GM13977 (cell line): ENCODE data around the gene IRF6.

Experiments
- DNase-seq: peaks from one replicate; pipeline ENCODE4 v3.0.0; 2012; ENCODE audit warnings: low spot score
- in situ Hi-C: fragments of 300-500 bp; cut with MboI; formaldehyde crosslinking; loops from one replicate; pipeline ENCODE4 v1.12.0; 2022; ENCODE audit warnings: low sequenced_read_pairs, low pct_unique_long_range_greater_than_20kb, mixed read lengths, inconsistent platforms; ENCODE audit not compliant: unreplicated experiment
- TF ChIP-seq, protein P1 (sequence below): IDR thresholded peaks from 2 replicates; pipeline ENCODE4 v1.5.1; 2012; ENCODE audit warnings: mild to moderate bottlenecking, control low read depth; ENCODE audit not compliant: insufficient read depth; ENCODE audit errors: extremely low read depth, missing control alignments

The IRF6 gene

DNA sequence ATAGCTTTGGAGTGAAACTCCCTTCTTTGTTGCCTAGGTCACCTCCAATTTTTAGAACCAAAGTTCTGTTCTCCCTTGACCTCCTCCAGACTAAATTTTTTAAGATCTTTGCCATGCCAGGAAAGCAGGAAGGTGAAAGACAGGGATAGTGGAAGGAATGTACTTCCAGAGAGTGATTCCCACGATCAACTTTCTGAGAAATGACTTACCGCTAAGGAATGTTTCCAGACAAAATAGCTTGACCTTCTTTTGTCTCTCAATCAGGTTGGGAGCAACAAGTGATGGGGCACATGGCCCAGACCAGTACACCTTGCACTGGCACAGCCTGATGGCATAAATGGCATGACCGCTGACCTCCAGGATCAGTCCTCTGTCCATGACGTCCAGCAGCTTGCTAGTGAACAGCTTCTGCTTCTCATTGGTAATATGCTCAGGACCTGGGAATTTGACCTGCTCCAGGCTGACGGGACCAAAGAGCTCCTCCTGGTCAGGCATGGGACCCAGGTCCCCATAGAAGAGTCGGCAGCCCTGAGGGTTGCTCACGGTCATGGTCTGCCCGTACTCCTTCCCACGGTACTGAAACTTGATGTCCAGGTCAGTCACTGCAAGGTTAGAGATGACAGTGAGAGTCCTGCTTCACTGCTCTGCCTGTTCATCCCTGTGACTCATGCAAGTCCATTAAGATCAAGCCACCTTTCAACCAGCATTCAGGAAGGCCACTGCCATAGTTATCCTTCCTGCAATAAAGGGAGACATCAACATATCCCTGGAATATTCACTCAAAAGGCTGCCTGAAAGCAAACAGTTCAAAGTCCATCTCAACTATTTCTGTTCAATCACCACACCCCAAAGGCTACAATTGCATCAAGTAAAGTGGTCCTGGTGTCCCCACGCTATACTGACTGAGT, 15.4 kb downstream of the IRF6 start:
- no peak for DNase-seq
- in situ Hi-C loops: no loop called here
- TF ChIP-seq, protein P1, sequence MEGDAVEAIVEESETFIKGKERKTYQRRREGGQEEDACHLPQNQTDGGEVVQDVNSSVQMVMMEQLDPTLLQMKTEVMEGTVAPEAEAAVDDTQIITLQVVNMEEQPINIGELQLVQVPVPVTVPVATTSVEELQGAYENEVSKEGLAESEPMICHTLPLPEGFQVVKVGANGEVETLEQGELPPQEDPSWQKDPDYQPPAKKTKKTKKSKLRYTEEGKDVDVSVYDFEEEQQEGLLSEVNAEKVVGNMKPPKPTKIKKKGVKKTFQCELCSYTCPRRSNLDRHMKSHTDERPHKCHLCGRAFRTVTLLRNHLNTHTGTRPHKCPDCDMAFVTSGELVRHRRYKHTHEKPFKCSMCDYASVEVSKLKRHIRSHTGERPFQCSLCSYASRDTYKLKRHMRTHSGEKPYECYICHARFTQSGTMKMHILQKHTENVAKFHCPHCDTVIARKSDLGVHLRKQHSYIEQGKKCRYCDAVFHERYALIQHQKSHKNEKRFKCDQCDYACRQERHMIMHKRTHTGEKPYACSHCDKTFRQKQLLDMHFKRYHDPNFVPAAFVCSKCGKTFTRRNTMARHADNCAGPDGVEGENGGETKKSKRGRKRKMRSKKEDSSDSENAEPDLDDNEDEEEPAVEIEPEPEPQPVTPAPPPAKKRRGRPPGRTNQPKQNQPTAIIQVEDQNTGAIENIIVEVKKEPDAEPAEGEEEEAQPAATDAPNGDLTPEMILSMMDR: no peak

DNA sequence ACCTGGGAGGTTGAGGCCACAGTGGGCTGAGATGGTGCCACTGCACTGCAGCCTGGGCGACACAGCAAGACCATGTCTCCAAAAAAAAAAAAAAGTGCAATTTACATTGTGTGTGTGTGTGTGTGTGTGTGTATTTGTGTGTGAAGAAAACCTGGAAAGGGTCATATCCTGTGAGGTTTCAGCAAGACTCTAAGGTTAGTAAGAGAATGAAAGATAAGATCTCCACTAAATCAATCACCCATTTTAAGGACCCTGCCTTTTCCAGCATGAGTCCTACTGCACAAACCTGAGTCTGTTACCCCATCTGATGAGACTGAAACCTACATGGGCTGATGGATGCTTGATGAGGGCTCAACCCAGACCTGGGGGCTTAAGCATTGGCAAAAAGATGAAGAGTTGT, 16.7 kb downstream of the IRF6 start:
- in situ Hi-C loops: no loop called here
- no peak for DNase-seq
- TF ChIP-seq, protein P1: no peak

DNA sequence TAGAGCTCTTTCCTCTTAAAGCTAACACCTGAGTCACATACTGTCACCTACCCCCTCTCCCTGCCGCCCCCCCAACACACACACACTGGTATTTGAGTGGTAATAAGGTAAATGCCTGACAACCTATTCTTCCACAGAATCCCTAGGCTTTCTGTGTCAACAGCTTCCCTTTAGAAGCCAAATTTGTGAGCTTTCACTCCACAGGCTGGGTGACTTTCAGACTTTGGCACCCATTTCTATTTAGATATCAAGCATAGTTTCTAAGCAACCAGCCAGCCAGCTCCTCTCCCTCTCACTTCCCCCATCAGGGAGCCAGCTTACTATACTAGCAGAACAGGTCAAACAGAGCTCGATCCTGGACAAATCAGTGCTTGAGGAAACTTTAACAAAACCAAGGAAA, 18.4 kb downstream of the IRF6 start:
- in situ Hi-C loops: no loop called here
- DNase-seq: no peak
- TF ChIP-seq, protein P1: no peak

DNA sequence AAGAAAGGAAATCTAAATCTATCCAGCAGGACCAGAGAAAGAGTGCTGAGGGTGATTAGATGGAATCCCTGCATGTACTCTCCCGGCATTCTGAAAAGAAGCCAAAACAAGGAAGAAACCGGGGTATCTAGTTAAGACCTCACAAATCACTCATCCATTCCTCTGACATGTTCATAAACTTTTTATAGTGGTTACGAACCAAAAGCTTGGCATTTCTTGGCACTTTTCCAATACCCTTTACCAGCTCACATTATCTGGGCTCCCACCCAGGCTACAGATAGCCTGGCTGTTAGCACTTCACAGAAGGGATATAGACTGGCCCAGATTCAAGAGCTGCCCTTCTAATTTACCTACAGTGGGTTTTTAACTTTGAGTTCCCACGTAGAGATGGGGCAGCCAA, 19.8 kb downstream of the IRF6 start:
- DNase-seq: no peak
- in situ Hi-C loops: no loop called here
- TF ChIP-seq, protein P1: no peak

DNA sequence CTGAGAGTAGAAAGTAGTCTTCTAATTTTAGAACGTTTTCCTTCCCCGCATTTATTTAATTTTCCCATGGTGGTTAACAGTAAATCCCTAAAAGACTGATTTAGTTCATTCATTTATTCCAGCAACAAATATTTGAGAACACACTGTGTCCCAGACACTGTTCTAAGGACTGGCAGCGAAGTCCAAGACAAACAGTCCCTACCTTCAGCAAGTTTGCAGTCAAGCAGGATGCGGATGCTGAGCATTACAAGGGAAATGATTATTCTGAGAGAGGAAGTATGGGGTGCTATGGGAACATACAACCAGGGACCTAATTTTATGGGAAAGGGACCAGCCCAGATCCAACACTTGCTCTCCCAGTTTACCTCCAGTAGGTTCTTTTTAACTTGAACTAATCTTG, 20.4 kb downstream of the IRF6 start:
- in situ Hi-C loops: no loop called here
- DNase-seq: no peak
- TF ChIP-seq, protein P1: no peak

DNA sequence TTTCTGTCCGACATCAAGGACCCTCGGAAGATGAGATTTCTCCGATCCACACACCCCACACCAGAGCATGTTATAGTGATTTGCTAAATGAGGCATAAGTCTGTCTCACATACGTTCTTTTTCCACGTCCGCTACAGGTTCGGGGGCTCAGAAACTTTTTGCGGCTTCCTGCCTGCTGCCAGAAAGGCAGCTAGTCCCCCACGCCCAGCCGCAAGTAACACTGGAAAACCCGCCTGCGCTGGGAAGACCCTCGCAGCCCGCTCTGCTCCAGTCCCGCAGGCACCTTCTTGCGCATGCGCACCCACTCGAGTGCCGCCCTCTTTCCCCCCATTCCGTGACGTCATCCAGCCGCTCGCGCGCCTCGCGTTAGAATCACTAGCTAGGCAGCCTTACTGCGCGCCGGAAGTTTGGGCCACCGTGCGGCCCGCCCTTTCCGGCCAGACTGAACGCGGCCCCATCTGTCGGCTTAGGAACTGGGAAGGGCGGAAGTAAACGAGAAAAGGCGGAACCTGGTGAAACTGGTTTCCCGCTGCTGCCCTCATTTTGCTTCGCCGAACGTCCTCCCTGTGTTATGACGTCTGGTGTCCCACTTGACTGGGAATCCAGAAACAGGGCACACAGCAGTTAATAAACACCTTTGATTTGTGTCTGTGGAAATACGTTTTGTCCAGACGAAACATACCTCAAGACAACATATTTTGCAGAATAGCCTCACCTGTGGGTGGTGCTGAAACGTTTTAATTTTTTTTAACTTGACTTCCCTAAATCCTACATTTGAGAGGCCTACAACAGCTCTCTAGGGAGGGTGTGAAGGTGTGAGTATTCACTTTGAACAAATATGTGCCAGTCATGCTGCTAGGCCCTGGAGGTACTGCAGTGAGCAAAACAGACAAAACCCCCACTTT, 21.4 kb downstream of the IRF6 start, which contains the start of gene C1orf74:
TSS of gene C1orf74 (minus strand) at position 295 of the 905 bp plus-strand sequence. CDS start 925 bp downstream, outside the sequence.
- in situ Hi-C loops: no loop called here
- TF ChIP-seq, protein P1: no peak
- DNase-seq: peak; percentile 94
